SIG-M5 treated with dmso at 0.1 percent for 504 hours (cell line): ENCODE data around the gene CBX1.
"Not testable (repeated sequence)": the region's sequence is repeated elsewhere in the genome, so short reads cannot be mapped to it uniquely, and the experiment has no call there.

ENCODE experiments used
- DNase-seq: peaks from one replicate; lab custom pipeline; 2025; ENCODE audit not compliant: unreplicated experiment; lab: John Stamatoyannopoulos, UW

CBX1 gene

GRCh38 chr17:48123776-48124388 is 22.6 kb upstream of the CBX1 start:
- no peak for DNase-seq

- DNase-seq = no peak
Observed at GRCh38 chr17:48123111-48123510, 21.8 kb upstream of the CBX1 start.

- no peak for DNase-seq
Observed at GRCh38 chr17:48122665-48123045, 21.4 kb upstream of the CBX1 start.

GRCh38 chr17:48121923-48122664 is 20.8 kb upstream of the CBX1 start:
- no peak for DNase-seq

DNA sequence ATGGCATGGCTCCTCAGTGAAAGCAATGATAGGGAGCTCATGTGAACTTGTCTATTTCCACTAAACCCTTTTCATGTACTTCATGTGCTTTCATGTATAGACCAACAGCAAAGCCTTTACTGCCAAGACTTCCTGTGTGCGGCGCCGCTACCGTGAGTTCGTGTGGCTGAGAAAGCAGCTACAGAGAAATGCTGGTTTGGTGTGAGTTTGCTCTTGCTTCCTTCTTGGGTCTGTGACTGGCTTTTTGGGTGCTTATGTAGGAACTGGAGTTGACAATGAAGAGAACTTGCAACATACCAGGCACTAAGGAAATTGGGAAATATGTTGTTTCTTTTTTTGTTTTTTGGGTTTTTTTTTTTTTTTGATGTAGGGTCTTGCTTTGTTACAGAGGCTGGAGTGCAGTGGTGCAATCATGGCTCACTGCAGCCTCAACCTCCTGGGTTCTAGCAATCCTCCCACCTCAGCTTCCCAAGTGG is 12.0 kb upstream of the CBX1 start:
- DNase-seq = peak; percentile 99

GRCh38 chr17:48111937-48112241 is 10.6 kb upstream of the CBX1 start:
- DNase-seq = no peak

- DNase-seq = no peak
Observed at GRCh38 chr17:48110761-48111160, 9.5 kb upstream of the CBX1 start.

GRCh38 chr17:48107137-48108055 is 6.1 kb upstream of the CBX1 start, which contains the start of gene SNX11:
Gene SNX11, plus strand, starts transcription at chr17:48107766. Its CDS starts 4,278 bp downstream, at chr17:48112044.
- DNase-seq = peak; percentile 86

DNA sequence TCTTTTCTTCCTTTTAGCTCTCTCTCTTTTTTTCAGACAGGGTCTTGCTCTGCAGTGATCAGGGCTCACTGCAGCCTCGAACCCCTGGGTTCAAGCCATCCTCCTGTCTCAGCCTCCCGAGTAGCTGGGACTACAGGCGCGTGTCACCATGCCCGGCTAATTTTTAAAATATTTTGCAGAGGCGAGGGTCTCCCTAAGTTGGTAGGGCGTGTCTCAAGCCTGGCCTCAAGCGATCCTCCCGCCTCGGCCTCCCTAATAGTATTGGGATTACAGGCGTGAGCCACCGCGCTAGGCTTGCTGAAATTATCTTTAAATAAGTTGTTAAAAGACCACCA is 5.5 kb upstream of the CBX1 start:
- DNase-seq = no peak

- no peak for DNase-seq
Observed at GRCh38 chr17:48104440-48104839, 3.2 kb upstream of the CBX1 start.

- peak; percentile 19 for DNase-seq
Observed at GRCh38 chr17:48102798-48103715, 1.8 kb upstream of the CBX1 start.

GRCh38 chr17:48102043-48102750 is 919 bp upstream of the CBX1 start:
- peak; percentile 56 for DNase-seq

DNA sequence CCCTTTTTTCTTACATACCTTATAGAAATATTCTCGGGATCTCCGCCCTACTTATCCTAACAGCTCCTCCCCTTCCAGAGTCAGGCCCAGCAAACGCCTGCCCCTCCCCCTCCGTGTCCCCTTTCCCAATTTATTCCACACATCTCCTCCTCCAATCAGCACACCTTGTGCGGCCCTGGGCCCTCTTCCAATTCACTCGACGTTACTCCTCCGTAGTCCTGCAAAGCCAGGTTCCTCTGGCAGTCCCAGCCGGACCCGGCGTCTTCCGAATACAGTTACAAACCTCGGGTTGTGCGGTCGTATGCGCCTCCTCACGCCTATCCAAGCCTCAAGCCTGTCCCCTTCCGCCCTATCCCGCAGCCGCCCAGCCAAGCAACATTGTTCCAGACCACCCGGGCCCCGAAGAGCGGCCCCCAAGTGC is 677 bp downstream of the CBX1 start:
- peak; percentile 60 for DNase-seq

DNA sequence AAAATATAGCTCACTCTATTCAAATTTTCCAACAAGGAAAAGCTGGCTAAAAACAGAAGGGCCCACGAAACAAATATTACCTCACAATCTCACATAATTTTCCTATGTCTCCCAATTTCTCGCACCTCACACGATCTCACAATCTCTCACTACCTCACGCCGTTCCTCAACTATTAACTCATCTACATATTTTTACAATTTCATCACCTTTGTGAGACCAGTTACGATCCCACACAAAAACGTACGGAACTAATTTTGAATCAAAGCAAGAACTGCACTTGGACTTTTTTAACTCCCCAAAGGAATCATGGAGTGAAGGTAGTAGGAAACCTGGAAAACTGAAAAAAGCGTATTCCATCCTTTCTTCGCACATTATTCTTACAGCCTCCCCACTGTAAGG is 1.1 kb downstream of the CBX1 start:
- no peak for DNase-seq

DNA sequence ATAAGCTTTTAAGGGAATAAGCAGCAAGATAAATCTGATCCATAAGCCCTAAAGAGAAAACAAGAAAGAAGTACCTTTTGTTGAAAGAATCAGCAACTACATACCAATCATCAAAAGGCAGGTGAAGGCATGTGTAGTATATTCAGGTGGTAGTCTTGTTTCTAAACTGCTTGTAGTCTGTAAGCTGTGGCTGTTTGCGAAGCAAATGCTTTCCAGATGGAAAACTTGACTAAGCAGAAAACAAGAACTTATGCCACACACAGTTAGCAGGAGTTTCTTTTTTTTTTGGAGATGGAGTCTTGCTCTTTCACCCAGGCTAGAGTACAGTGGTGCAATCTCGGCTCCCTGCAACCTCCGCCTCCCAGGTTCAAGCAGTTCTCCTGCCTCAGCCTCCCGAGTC is 5.7 kb downstream of the CBX1 start:
- DNase-seq = no peak

- DNase-seq = no peak
Observed at GRCh38 chr17:48093341-48094045, 7.8 kb downstream of the CBX1 start.

DNA sequence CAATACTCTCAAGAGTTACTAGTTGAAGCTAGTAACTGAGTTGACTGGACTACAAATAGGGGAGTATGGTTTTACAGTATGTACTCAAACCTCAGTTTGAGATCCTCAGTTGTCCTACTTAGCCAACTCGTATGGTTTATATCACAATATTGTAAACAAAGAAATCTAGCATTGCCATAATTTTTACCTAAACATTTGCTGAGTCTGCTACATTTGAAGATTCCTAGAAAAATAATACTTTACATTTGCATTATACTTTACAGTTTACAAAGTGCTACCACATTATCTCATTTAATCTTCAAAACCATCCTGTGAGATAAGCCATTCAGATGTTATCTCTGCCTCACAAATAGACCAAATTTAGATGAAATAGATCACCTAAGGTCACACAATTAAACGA is 16.3 kb downstream of the CBX1 start:
- DNase-seq = no peak

GRCh38 chr17:48081858-48082257 is 19.4 kb downstream of the CBX1 start:
- no peak for DNase-seq

- DNase-seq = not testable (repeated sequence)
Observed at GRCh38 chr17:48077152-48077551, 24.1 kb downstream of the CBX1 start.
